NCI-H510A (cell line): ENCODE data around the gene PSTPIP1.

ENCODE experiments used
- DNase-seq: peaks from one replicate; lab custom pipeline; 2025; lab: John Stamatoyannopoulos, UW

Gene PSTPIP1

GRCh38 chr15:76978522-76979330, 16.2 kb upstream of the PSTPIP1 start:
- no peak for DNase-seq

GRCh38 chr15:76979331-76979925, 15.5 kb upstream of the PSTPIP1 start:
- DNase-seq: no peak

GRCh38 chr15:76979996-76980520, 14.9 kb upstream of the PSTPIP1 start:
- no peak for DNase-seq

- no peak for DNase-seq
Observed at GRCh38 chr15:76982356-76982755, 12.6 kb upstream of the PSTPIP1 start.

GRCh38 chr15:76982756-76983155, 12.2 kb upstream of the PSTPIP1 start:
- no peak for DNase-seq

GRCh38 chr15:76983590-76984375, 11.1 kb upstream of the PSTPIP1 start:
- DNase-seq: no peak

- DNase-seq: no peak
Observed at GRCh38 chr15:76986743-76987142, 8.2 kb upstream of the PSTPIP1 start.

- DNase-seq: no peak
Observed at GRCh38 chr15:76987276-76987675, 7.7 kb upstream of the PSTPIP1 start.

- DNase-seq: no peak
Observed at GRCh38 chr15:76987896-76988860, 6.7 kb upstream of the PSTPIP1 start.

GRCh38 chr15:76988867-76989780, 5.8 kb upstream of the PSTPIP1 start:
- DNase-seq: no peak

- DNase-seq: no peak
Observed at GRCh38 chr15:76991048-76991447, 3.9 kb upstream of the PSTPIP1 start.

GRCh38 chr15:76991741-76992645, 2.9 kb upstream of the PSTPIP1 start:
- DNase-seq: no peak

- no peak for DNase-seq
Observed at GRCh38 chr15:76993114-76993725, 1.7 kb upstream of the PSTPIP1 start.

- no peak for DNase-seq
Observed at GRCh38 chr15:76994001-76994400, 925 bp upstream of the PSTPIP1 start.

GRCh38 chr15:76994496-76994895, 430 bp upstream of the PSTPIP1 start:
- DNase-seq: no peak

- DNase-seq: no peak
Observed at GRCh38 chr15:76996076-76996525, 1.2 kb downstream of the PSTPIP1 start.

GRCh38 chr15:76996526-76997401, 1.8 kb downstream of the PSTPIP1 start:
- no peak for DNase-seq
